Adipocyte (in vitro differentiated cells): ENCODE data around the gene CRACDL.

Source experiments
- DNase-seq: peaks from one replicate; pipeline ENCODE4 v3.0.0-alpha.2; 2015; ENCODE audit warnings: low read depth
- H3K27me3 ChIP-seq: replicated peaks from 2 replicates; pipeline ENCODE4 v1.7.0; 2013; ENCODE audit warnings: mild to moderate bottlenecking, low read length, moderate library complexity; ENCODE audit not compliant: control insufficient read depth, insufficient read depth
- H3K36me3 ChIP-seq: 2 replicates; pipeline ENCODE4 v1.7.0; 2013; ENCODE audit warnings: low read length, mild to moderate bottlenecking, moderate library complexity; ENCODE audit not compliant: control insufficient read depth, insufficient read depth, severe bottlenecking
- H3K4me1 ChIP-seq: 2 replicates; pipeline ENCODE4 v1.7.0; 2013; ENCODE audit warnings: mild to moderate bottlenecking, low read length, moderate library complexity; ENCODE audit not compliant: control insufficient read depth, insufficient read depth
- H3K4me3 ChIP-seq: 2 replicates; pipeline ENCODE4 v1.7.0; 2013; ENCODE audit warnings: mild to moderate bottlenecking, low read length, moderate library complexity
- H3K9ac ChIP-seq: 2 replicates; pipeline ENCODE4 v1.7.0; 2013; ENCODE audit warnings: mild to moderate bottlenecking, low read length, moderate library complexity
- H3K9me3 ChIP-seq: 2 replicates; pipeline ENCODE4 v1.7.0; 2013; ENCODE audit warnings: mild to moderate bottlenecking, low read length, moderate library complexity; ENCODE audit not compliant: control insufficient read depth

CRACDL gene

DNA sequence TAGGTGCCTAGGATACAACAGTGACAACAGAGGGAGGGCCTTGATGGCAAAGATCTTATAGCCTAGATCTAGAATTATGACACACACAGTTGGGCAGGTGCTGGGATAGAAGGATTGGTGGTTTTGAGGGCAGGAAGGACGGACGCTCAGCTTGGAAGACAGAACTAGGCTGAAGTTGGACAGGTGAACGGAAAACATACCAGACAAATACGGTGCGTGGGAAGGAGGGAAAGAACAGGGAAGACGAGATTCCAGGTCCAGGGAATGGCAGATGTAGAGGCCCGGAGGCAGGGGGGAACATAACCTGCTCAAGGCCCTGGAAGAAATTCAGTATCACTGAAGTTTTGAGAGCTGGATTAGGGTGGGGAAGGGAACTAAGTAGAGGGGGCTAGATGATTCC, 40.8 kb downstream of the CRACDL start:
- Histone ChIP-seq H3K4me1 (no peaks in the 10 kb centered on the region), H3K9me3 (peaks cover 2% of the 10 kb centered on the region), H3K36me3 (no peaks in the 10 kb centered on the region), H3K4me3 (no peak overlapping the region), H3K9ac (no peak overlapping the region), H3K27me3 (peaks cover 31% of the 10 kb centered on the region)
- DNase-seq: no peak

DNA sequence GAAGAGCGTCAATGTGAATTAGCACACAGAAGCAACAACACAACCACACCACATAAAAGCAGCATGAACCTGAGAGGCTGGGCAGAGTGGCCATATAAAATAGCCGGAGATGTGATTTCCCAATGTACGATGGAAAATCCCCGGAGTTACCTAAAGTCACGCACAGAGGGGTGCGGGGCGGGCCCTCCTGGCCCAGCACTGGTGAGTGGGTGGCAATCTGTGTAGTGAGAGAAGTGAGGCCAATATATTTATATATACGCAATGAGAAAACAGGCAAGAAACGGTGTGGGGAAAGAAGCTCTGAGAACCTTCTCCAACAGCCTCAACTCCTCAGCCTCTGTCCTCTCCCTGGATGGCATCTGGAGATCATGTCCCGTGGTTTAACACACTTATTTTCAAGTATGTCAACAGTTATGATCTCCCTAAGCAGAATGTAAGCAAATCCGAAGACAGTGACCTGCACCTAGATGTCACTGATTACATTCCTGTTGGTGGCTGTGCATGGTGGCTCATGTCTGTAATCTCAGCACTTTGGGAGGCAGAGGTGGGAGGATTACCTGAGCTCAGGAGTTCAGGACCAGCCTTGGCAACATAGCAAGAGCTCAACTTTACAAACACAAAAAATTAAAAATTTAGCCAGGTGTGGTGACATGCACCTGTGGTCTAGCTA, 41.6 kb downstream of the CRACDL start:
- no peak overlapping the region for H3K9ac ChIP-seq
- H3K4me3 ChIP-seq: no peak overlapping the region
- peaks cover 10% of the 10 kb centered on the region for H3K9me3 ChIP-seq
- H3K4me1 ChIP-seq: no peaks in the 10 kb centered on the region
- no peak for DNase-seq
- no peaks in the 10 kb centered on the region for H3K36me3 ChIP-seq
- peaks cover 31% of the 10 kb centered on the region for H3K27me3 ChIP-seq

DNA sequence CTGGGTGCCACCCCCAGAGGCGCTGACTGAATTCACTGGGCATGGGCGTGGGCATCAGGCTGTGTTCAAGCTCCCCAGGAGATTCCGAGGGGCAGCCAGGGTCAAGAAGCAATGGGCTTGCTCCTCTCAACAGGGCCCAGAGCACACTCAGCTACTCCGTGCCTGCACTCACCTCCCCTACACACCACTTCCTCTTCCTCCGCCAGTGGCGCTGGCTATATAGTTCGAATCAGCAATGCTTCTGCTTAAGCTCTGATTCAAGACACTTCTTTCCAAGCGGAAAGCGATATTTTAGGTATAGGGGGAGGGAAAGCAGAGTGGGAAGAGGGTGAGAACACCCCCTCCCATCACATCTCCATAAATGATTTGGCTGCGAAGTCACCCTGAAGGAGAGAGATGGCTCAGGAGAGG, 42.1 kb downstream of the CRACDL start:
- Histone ChIP-seq H3K9ac (no peak overlapping the region), H3K27me3 (peaks cover 31% of the 10 kb centered on the region), H3K4me1 (no peaks in the 10 kb centered on the region), H3K9me3 (peaks cover 12% of the 10 kb centered on the region), H3K36me3 (no peaks in the 10 kb centered on the region), H3K4me3 (no peak overlapping the region)
- DNase-seq: no peak

DNA sequence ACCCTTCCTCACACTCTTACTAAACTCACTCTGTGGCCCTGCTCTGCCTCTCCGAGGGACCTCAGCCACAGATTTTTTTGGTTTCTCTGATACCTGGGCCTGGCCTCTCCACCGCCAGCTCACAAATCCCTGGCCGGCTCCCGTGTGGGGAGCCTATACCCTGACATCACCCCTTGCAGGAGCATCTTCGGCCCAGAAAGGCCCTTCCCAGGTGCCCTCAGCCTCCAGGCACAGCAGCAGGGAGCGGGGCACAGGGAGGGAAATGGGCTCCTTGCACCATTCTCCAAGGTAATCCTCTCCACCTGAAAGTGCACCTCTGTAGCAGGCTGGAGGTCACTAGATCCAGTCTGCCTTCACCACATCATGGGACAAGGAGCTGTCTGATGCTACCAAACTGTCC, 43.2 kb downstream of the CRACDL start:
- no peak for DNase-seq

DNA sequence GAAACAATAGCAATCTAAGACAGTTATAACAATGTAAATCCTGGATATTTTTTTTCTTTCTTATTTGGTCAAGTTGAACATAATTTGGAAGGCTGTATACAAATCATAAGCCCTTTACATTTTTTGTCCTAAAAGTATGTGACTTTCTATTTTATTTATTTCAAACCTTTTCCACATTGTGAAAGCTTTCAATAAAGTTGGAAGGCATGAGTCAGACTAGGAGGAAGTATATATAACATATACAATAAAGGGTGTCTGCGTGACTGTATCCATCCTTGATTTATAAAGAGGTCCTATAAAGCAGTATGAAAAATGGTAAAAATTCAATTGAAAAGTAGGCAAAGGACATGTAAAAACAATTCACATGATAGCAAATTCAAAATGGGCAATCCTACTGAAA, 44.4 kb downstream of the CRACDL start:
- no peak overlapping the region for H3K9ac ChIP-seq
- no peaks in the 10 kb centered on the region for H3K4me1 ChIP-seq
- H3K9me3 ChIP-seq: peaks cover 29% of the 10 kb centered on the region
- H3K4me3 ChIP-seq: no peak overlapping the region
- peaks cover 26% of the 10 kb centered on the region for H3K27me3 ChIP-seq
- DNase-seq: no peak
- no peaks in the 10 kb centered on the region for H3K36me3 ChIP-seq

More for the DNA sequence above, 43.2 kb downstream of the CRACDL start:
- H3K4me1 ChIP-seq: no peaks in the 10 kb centered on the region
- H3K4me3 ChIP-seq: no peak overlapping the region
- no peaks in the 10 kb centered on the region for H3K36me3 ChIP-seq
- H3K9me3 ChIP-seq: peaks cover 16% of the 10 kb centered on the region
- H3K27me3 ChIP-seq: peaks cover 31% of the 10 kb centered on the region
- H3K9ac ChIP-seq: no peak overlapping the region

DNA sequence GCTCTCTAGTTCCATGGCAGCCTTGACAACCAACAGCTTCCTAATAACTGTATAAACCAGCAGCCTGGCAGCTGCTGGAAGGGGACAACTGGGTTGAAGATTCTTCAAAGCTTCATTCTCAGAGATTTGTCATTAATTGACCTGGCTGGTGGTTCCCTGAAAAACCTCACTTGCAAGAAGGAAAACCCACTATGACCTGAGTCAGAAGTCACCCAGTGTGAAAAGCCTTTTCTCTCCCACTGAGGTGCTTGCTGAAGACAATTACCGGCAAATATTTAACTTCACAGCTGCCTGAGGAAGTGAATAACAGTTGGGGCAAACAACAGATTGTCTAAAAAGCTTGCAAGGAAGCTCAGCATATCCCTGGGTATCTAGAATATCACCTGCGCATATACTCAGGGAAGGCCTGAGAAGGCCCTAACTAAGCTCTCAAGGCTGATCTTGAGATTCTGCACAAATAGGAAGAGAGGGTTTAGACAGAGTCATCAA, 49.9 kb downstream of the CRACDL start:
- Histone ChIP-seq H3K27me3 (peaks cover 9% of the 10 kb centered on the region), H3K9me3 (peaks cover 38% of the 10 kb centered on the region), H3K9ac (no peak overlapping the region), H3K36me3 (no peaks in the 10 kb centered on the region), H3K4me1 (no peaks in the 10 kb centered on the region), H3K4me3 (no peak overlapping the region)
- DNase-seq: no peak

DNA sequence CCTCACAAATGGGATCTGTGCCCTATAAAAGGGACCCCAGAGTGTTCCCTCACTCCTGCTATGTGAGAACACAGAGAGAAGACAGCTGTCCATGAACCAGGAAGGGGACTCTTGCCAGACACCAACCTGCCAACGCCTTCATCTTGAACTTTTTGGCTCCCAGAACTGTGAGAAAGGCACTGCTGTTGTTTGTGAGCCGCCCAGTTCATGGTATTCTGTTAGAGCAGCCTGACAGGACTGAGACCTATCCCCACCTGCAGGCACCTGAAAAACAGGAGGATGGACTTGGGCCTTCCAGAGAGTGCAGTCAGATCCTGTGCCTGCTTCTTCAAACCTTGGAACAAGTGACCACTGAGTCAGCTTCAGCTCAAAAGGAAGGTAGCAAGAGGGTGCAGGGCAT, 51.4 kb downstream of the CRACDL start:
- no peak for DNase-seq
- Histone ChIP-seq H3K9ac (no peak overlapping the region), H3K9me3 (peaks cover 30% of the 10 kb centered on the region), H3K27me3 (peaks cover 17% of the 10 kb centered on the region), H3K4me3 (no peak overlapping the region), H3K36me3 (no peaks in the 10 kb centered on the region), H3K4me1 (no peaks in the 10 kb centered on the region)

DNA sequence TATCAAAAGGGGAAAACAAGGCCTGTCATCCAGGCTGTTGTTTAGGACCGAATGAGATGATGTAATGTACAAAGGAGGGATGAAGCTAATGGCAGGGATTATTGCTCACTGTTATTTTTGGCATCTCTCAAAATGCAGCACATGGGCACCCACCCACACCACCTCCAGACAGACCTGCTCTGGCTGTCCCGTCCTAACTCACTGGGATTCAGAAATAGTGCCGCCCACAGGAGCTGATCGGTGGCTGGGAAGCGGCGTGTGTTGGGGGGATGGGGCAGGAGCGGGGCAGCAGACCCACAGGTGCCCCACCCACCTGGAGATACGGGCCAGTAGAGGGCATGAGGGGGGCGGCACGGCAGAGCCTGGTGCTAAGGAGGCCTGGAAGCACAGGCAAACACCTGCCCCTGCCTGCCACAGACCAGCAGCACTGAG, 52.2 kb downstream of the CRACDL start:
- Histone ChIP-seq H3K4me1 (no peaks in the 10 kb centered on the region), H3K9ac (no peak overlapping the region), H3K9me3 (peaks cover 26% of the 10 kb centered on the region), H3K36me3 (no peaks in the 10 kb centered on the region), H3K4me3 (no peak overlapping the region), H3K27me3 (peaks cover 18% of the 10 kb centered on the region)
- no peak for DNase-seq

DNA sequence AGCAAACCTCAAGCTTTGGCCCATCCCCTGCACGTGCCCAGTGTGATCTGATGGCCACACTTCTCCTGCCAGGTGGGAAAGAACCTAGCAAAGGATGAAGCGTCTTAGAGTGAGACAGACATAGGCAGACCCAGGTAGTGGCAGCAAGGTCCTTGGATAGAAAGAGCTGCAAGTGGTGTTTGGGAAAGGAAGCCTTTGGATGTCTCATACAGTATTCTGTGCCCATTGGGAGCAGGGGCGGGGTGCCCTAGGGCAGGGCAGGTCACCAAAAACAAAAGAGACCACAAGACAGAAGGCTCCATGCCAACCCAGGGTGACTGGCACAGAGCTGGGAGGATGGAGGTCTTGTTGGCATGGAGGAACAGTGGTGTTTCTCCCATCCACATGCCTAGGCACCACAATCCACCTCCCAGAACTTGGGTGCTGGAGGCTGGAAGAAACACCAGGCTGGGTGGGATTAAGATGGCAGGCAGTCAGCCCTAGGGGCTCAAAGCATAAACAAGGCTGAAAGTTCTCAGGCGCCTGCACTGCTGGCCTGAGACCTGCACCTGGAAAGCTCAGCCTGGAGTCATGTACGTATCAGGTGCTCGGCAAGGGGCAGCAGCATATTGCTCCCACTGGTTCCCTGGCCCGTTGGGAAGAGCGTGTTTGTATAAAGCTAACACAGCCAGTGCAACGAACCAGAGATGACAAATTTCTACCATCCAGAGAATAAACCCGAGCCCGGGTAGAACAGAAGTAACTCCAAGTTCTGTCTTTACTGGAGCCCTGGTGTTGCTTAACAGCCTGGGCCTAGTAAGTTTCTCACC, 52.9 kb downstream of the CRACDL start:
- H3K4me1 ChIP-seq: no peaks in the 10 kb centered on the region
- H3K9me3 ChIP-seq: peaks cover 25% of the 10 kb centered on the region
- DNase-seq: no peak
- no peaks in the 10 kb centered on the region for H3K36me3 ChIP-seq
- peaks cover 18% of the 10 kb centered on the region for H3K27me3 ChIP-seq
- no peak overlapping the region for H3K4me3 ChIP-seq
- H3K9ac ChIP-seq: no peak overlapping the region

DNA sequence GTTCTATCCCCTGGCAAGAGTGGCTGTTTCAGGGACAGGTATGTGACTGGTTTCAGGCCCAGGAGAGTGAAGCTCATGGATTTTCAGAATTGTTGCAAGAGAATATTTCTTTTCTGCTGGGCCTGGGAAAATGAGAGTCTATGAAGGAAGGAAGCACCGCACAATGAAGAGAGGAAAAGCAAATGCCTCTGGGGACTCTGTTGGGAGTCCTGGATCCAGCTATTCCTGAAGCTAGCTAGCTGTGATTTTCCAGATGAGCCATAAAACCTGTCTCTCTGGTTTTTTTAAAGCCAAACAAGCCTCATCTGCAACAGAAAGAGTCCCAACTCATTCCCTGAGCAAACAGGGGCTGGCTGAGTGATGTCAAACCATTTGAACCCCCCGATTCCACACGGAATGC, 53.7 kb downstream of the CRACDL start:
- H3K4me1 ChIP-seq: no peaks in the 10 kb centered on the region
- no peak for DNase-seq
- H3K36me3 ChIP-seq: no peaks in the 10 kb centered on the region
- H3K4me3 ChIP-seq: no peak overlapping the region
- H3K27me3 ChIP-seq: peaks cover 18% of the 10 kb centered on the region
- H3K9ac ChIP-seq: no peak overlapping the region
- H3K9me3 ChIP-seq: peaks cover 17% of the 10 kb centered on the region

DNA sequence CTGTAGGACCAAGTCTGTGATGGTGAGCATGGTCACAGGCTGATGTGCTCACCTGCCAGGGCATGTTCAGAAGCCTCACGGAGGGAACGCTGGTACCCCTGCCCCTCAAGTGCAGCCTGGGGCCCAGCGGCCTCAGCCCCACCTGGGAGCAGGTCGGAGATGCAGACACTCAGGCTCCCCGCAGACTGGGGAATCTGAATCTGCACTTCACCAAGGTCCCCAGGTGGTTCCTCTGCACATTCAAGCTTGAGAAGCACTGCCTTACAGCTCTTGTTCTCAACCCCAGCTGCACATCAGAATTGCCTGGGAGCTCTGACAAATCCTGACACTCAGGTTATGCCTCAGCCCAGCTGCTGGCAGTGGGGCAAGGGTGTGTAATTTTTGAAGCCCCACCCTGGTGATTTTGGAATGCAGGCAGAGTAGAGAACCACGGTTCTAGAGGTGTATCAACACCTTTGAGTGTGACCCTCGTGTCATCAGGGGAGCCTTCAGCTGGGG, 54.8 kb downstream of the CRACDL start:
- Histone ChIP-seq H3K4me3 (no peak overlapping the region), H3K27me3 (peaks cover 22% of the 10 kb centered on the region), H3K9me3 (peaks cover 6% of the 10 kb centered on the region), H3K4me1 (no peaks in the 10 kb centered on the region), H3K36me3 (no peaks in the 10 kb centered on the region), H3K9ac (no peak overlapping the region)
- DNase-seq: no peak
